GM12875 (cell line): ENCODE results near the gene NMNAT3.

ENCODE experiments used
- H3K4me3 ChIP-seq: one replicate; pipeline ENCODE4 v1.5.1; 2011; ENCODE audit warnings: low read depth, low read length, control low read depth
- CTCF ChIP-seq: IDR thresholded peaks from 2 replicates; pipeline ENCODE4 v1.5.1; 2011; ENCODE audit warnings: low read depth, mild to moderate bottlenecking, control low read depth, inconsistent platforms, low read length, moderate library complexity, borderline replicate concordance; ENCODE audit not compliant: insufficient read depth

NMNAT3 gene

GRCh38 chr3:139676108-139676507 lies 1.7 kb downstream of the NMNAT3 start:
- TF ChIP-seq CTCF, result no peak
- no peak overlapping the region for H3K4me3 ChIP-seq

- TF ChIP-seq CTCF, result no peak
- H3K4me3 ChIP-seq, result no peak overlapping the region
Measured at GRCh38 chr3:139675327-139675726, 2.4 kb downstream of the NMNAT3 start.

GRCh38 chr3:139674571-139675260 lies 3.1 kb downstream of the NMNAT3 start:
- TF ChIP-seq CTCF, result no peak
- H3K4me3 ChIP-seq, result no peak overlapping the region

- no peak overlapping the region for H3K4me3 ChIP-seq
- TF ChIP-seq CTCF, result no peak
Measured at GRCh38 chr3:139672884-139673283, 4.9 kb downstream of the NMNAT3 start.

GRCh38 chr3:139671863-139672646 lies 5.7 kb downstream of the NMNAT3 start:
- no peak overlapping the region for H3K4me3 ChIP-seq
- no peak for TF ChIP-seq CTCF

GRCh38 chr3:139671107-139671506 lies 6.7 kb downstream of the NMNAT3 start:
- H3K4me3 ChIP-seq, result no peak overlapping the region
- no peak for TF ChIP-seq CTCF

GRCh38 chr3:139670196-139670595 lies 7.6 kb downstream of the NMNAT3 start:
- H3K4me3 ChIP-seq, result no peak overlapping the region
- no peak for TF ChIP-seq CTCF
